ENCODE results near the gene MAB21L2.
A peak's percentile ranks its signal among the peaks of the same experiment; 100 is the strongest.

DNA sequence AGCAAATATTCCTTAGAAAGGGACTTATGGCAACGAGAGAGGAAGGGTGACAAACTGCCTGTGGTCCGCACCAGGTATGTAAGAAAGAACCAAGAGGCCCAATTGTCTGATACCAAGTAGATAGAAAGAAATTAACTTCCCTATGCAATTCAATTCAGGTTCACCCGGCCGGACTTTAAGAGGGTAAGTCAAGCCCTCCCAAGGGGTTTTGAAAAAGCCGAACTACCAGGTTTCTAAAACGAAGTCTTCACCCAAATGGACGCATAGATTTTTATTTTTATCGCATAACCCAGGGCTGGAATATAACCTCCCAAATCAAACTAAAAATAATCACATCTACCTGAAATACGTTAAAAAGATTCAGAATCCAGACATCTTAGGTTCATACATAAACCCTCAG lies 1.6 kb upstream of the MAB21L2 start:
- peak; percentile 44 for TF ChIP-seq EZH2 (IDR thresholded peaks at IDR 0.05)
- TF ChIP-seq, protein P1, sequence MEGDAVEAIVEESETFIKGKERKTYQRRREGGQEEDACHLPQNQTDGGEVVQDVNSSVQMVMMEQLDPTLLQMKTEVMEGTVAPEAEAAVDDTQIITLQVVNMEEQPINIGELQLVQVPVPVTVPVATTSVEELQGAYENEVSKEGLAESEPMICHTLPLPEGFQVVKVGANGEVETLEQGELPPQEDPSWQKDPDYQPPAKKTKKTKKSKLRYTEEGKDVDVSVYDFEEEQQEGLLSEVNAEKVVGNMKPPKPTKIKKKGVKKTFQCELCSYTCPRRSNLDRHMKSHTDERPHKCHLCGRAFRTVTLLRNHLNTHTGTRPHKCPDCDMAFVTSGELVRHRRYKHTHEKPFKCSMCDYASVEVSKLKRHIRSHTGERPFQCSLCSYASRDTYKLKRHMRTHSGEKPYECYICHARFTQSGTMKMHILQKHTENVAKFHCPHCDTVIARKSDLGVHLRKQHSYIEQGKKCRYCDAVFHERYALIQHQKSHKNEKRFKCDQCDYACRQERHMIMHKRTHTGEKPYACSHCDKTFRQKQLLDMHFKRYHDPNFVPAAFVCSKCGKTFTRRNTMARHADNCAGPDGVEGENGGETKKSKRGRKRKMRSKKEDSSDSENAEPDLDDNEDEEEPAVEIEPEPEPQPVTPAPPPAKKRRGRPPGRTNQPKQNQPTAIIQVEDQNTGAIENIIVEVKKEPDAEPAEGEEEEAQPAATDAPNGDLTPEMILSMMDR (IDR thresholded peaks at IDR 0.05): no peak
